K562 (cell line): ENCODE results near the gene DNAJB11.

Source experiments
- FOXA3 ChIP-seq, 2 experiments: fragments of 450-650 bp in 1 of 2; sonication (generic) in 1 of 2; formaldehyde crosslinking; IDR thresholded peaks in 1 of 2; conservative IDR thresholded peaks in 1 of 2; 2 replicates each; pipeline versions ENCODE4 v1.4.0 to v1.8.0; 2020 to 2022; ENCODE audit warnings: mild to moderate bottlenecking in 2 of 2, missing genetic modification reagents in 1 of 2
- JUN ChIP-seq, 2 experiments: sonication (generic) in 1 of 2; formaldehyde crosslinking in 1 of 2; IDR thresholded peaks; 2 replicates each; pipeline versions ENCODE4 v1.6.1 to v1.8.0; 2012 to 2022; ENCODE audit warnings: borderline replicate concordance in 2 of 2, mild to moderate bottlenecking in 2 of 2, improper control_type of control experiment in 1 of 2, low read depth in 1 of 2, low read length in 1 of 2, missing genetic modification reagents in 1 of 2
- NFYB ChIP-seq: IDR thresholded peaks from 2 replicates; pipeline ENCODE4 v1.6.1; 2011; ENCODE audit warnings: mild to moderate bottlenecking, moderate library complexity; ENCODE audit not compliant: insufficient read length; ENCODE audit errors: extremely low read depth
- POLR2A ChIP-seq: fragments of 450-650 bp; conservative IDR thresholded peaks from 2 replicates; pipeline ENCODE4 v1.6.1; 2016
- SMARCA4 ChIP-seq: fragments of 450-650 bp; IDR thresholded peaks from 2 replicates; pipeline ENCODE4 v1.6.1; 2016
- TF ChIP-seq, protein P1 (sequence below): sonication (generic); formaldehyde crosslinking; IDR thresholded peaks from 2 replicates; pipeline ENCODE4 v1.9.0; 2022; ENCODE audit warnings: mild to moderate bottlenecking, missing genetic modification reagents
- TF ChIP-seq, protein P2 (sequence below), 3 experiments: IDR thresholded peaks in 2 of 3; conservative IDR thresholded peaks in 1 of 3; 2 replicates each; pipeline ENCODE4 v1.5.1; 2011 to 2012; ENCODE audit warnings: low read length in 3 of 3, mild to moderate bottlenecking in 3 of 3, control low read depth in 2 of 3, improper control_type of control experiment in 1 of 3, inconsistent platforms in 1 of 3, low read depth in 1 of 3, mixed read lengths in 1 of 3, moderate library complexity in 1 of 3; ENCODE audit not compliant: insufficient read depth in 2 of 3

DNA sequence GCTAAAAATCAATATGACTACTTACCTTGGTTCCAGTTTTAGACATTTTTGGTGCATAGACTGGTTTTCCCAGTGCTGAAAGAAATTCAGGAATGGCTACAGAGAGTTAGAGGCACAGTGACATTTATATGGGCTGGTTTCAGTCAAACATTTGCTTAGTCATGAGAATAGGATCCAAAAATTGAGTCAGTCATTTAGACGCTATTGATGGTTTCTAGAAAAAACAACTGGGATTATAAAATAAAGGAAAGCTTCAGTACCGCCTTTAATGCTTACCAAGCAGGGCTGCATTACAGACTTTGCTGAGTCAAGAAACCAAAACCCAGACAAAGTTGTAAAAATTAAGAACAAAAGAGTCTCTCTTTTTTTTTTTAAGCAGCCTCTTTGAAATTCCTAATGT is 26.2 kb upstream of the DNAJB11 start, which contains the start of gene CRYGS:
- TF ChIP-seq POLR2A (no peak), JUN (IDR thresholded peaks at IDR 0.05; ENCODE audit: borderline replicate concordance, low read depth, low read length) (no peak), JUN (CRISPR knock-in tag; IDR thresholded peaks at IDR 0.05; ENCODE audit: borderline replicate concordance) (no peak), FOXA3 (CRISPR knock-in tag; conservative IDR thresholded peaks at IDR 0.05 in 1 of 2, IDR thresholded peaks at IDR 0.05 in 1 of 2) (no peak), NFYB (no peak), SMARCA4 (no peak)
- TF ChIP-seq, protein P1, sequence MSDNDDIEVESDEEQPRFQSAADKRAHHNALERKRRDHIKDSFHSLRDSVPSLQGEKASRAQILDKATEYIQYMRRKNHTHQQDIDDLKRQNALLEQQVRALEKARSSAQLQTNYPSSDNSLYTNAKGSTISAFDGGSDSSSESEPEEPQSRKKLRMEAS, result no peak
- TF ChIP-seq, protein P2, sequence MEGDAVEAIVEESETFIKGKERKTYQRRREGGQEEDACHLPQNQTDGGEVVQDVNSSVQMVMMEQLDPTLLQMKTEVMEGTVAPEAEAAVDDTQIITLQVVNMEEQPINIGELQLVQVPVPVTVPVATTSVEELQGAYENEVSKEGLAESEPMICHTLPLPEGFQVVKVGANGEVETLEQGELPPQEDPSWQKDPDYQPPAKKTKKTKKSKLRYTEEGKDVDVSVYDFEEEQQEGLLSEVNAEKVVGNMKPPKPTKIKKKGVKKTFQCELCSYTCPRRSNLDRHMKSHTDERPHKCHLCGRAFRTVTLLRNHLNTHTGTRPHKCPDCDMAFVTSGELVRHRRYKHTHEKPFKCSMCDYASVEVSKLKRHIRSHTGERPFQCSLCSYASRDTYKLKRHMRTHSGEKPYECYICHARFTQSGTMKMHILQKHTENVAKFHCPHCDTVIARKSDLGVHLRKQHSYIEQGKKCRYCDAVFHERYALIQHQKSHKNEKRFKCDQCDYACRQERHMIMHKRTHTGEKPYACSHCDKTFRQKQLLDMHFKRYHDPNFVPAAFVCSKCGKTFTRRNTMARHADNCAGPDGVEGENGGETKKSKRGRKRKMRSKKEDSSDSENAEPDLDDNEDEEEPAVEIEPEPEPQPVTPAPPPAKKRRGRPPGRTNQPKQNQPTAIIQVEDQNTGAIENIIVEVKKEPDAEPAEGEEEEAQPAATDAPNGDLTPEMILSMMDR (IDR thresholded peaks at IDR 0.05 in 2 of 3, conservative IDR thresholded peaks at IDR 0.05 in 1 of 3; ENCODE audit: insufficient read depth in 2 of 3, low read depth in 1 of 3, low read length in 3 of 3), result no peak
